CD4-positive, CD25-positive, alpha-beta regulatory T cell (primary cell): ENCODE data around the gene MORC2. TPM values are rescaled to one million over a fixed set of nuclear protein-coding genes. Genes with fewer than 3 reads are reported as not detected.

Source experiments
- ATAC-seq, 2 donors: fragments of 150-1000 bp; cut with Tn5 transposase; one replicate each; pipeline ENCODE4 v1.10.0; 2021; ENCODE audit warnings: low read depth in 2 of 2, moderate number of reproducible peaks in 2 of 2, moderate library complexity in 1 of 2
- DNase-seq, 3 donors: peaks; one replicate each; pipeline versions ENCODE4 v3.0.0 to v3.0.0-alpha.2; 2012 to 2022; ENCODE audit warnings: mixed read lengths in 1 of 3
- H3K27ac ChIP-seq: one replicate; pipeline ENCODE4 v1.7.0; 2013; ENCODE audit warnings: mild to moderate bottlenecking, low read length; ENCODE audit not compliant: insufficient read depth, poor library complexity, severe bottlenecking
- H3K27me3 ChIP-seq: one replicate; pipeline ENCODE4 v1.7.0; 2013; ENCODE audit warnings: low read length; ENCODE audit not compliant: control insufficient read depth, insufficient read depth
- H3K36me3 ChIP-seq: one replicate; pipeline ENCODE4 v1.7.0; 2013; ENCODE audit warnings: mild to moderate bottlenecking, low read length, moderate library complexity; ENCODE audit not compliant: control insufficient read depth, insufficient read depth
- H3K4me1 ChIP-seq: 2 replicates; pipeline ENCODE4 v1.7.0; 2013; ENCODE audit warnings: mild to moderate bottlenecking, low read length; ENCODE audit not compliant: insufficient read depth, control insufficient read depth, poor library complexity, severe bottlenecking
- H3K4me3 ChIP-seq: one replicate; pipeline ENCODE4 v1.7.0; 2013; ENCODE audit warnings: low read depth, mild to moderate bottlenecking, low read length, moderate library complexity
- H3K9me3 ChIP-seq, 2 experiments: 1 replicate in 1 of 2; 2 replicates in 1 of 2; pipeline ENCODE4 v1.7.0; 2013; ENCODE audit warnings: low read length in 2 of 2, mild to moderate bottlenecking in 1 of 2, moderate library complexity in 1 of 2; ENCODE audit not compliant: control insufficient read depth in 2 of 2
- H3K27ac Mint-ChIP-seq, 3 donors: one replicate each; pipeline ENCODE4 v1.8.0; 2020 to 2022; ENCODE audit warnings: mild to moderate bottlenecking in 3 of 3, mixed read lengths in 3 of 3, moderate library complexity in 2 of 3
- H3K27me3 Mint-ChIP-seq: one replicate; pipeline ENCODE4 v1.8.0; 2022; ENCODE audit warnings: mild to moderate bottlenecking, mixed read lengths
- H3K36me3 Mint-ChIP-seq: one replicate; pipeline ENCODE4 v1.8.0; 2020; ENCODE audit warnings: mixed read lengths
- H3K4me1 Mint-ChIP-seq, 4 donors: one replicate each; pipeline ENCODE4 v1.8.0; 2020 to 2022; ENCODE audit warnings: mixed read lengths in 4 of 4, mild to moderate bottlenecking in 1 of 4
- H3K4me3 Mint-ChIP-seq, 4 donors: one replicate each; pipeline ENCODE4 v1.8.0; 2020 to 2022; ENCODE audit warnings: mild to moderate bottlenecking in 4 of 4, mixed read lengths in 4 of 4, moderate library complexity in 3 of 4
- H3K9me3 Mint-ChIP-seq, 7 donors: one replicate each; pipeline ENCODE4 v1.8.0; 2020 to 2022; ENCODE audit warnings: mixed read lengths in 7 of 7, mild to moderate bottlenecking in 3 of 7, moderate library complexity in 2 of 7
- polyA plus RNA-seq, 4 donors: library from polyadenylated mRNA; unstranded; fragments of 300-500 nt; fragmentation: Illumina TruSeq; gene quantifications; one replicate each; pipeline ENCODE4 v1.2.3, GENCODE V29; 2021
- total RNA-seq: library from RNA; stranded (reverse); gene quantifications from one replicate; pipeline ENCODE4 v1.2.3, GENCODE V29; 2022

The MORC2 gene
- total and polyA plus RNA-seq, 5 donors from 2014 or later: 7.6 to 39.0 (median 16.4) TPM

- H3K27ac Mint-ChIP-seq: no peak overlapping the region
- no peaks in the 10 kb centered on the region for H3K27me3 Mint-ChIP-seq
- H3K9me3 Mint-ChIP-seq: peaks cover 0 to 1% (median 0%) of the 10 kb centered on the region in 7 donors
- no peak overlapping the region for H3K27ac ChIP-seq
- H3K27me3 ChIP-seq: no peaks in the 10 kb centered on the region
- no peaks in the 10 kb centered on the region for H3K4me1 ChIP-seq
- DNase-seq: no peak
- no peak overlapping the region for H3K4me3 ChIP-seq
- ATAC-seq: no peak
- no peak overlapping the region for H3K4me3 Mint-ChIP-seq
- no peaks in the 10 kb centered on the region for H3K36me3 ChIP-seq
- H3K36me3 Mint-ChIP-seq: peaks cover 7% of the 10 kb centered on the region
- no peaks in the 10 kb centered on the region for H3K9me3 ChIP-seq
- peaks cover 0 to 4% (median 2%) of the 10 kb centered on the region in 4 donors for H3K4me1 Mint-ChIP-seq
These were observed 83.0 kb downstream of the MORC2 start for GRCh38 chr22:30885591-30885990.

GRCh38 chr22:30885001-30885366 is 83.6 kb downstream of the MORC2 start:
- no peak for DNase-seq
- H3K4me1 Mint-ChIP-seq: peaks cover 0 to 4% (median under 1%) of the 10 kb centered on the region in 4 donors
- H3K4me1 ChIP-seq: no peaks in the 10 kb centered on the region
- H3K27ac Mint-ChIP-seq: no peak overlapping the region
- no peaks in the 10 kb centered on the region for H3K27me3 Mint-ChIP-seq
- H3K36me3 ChIP-seq: no peaks in the 10 kb centered on the region
- H3K27ac ChIP-seq: no peak overlapping the region
- no peak overlapping the region for H3K4me3 Mint-ChIP-seq
- peaks cover 0 to 1% (median 0%) of the 10 kb centered on the region in 7 donors for H3K9me3 Mint-ChIP-seq
- H3K9me3 ChIP-seq: no peaks in the 10 kb centered on the region
- H3K4me3 ChIP-seq: no peak overlapping the region
- H3K36me3 Mint-ChIP-seq: peaks cover 7% of the 10 kb centered on the region
- no peak for ATAC-seq
- H3K27me3 ChIP-seq: no peaks in the 10 kb centered on the region

GRCh38 chr22:30884211-30885000 is 84.2 kb downstream of the MORC2 start:
- H3K9me3 ChIP-seq: no peaks in the 10 kb centered on the region
- ATAC-seq (no peak), DNase-seq (no peak)
- no peaks in the 10 kb centered on the region for H3K36me3 ChIP-seq
- H3K27ac ChIP-seq: no peak overlapping the region
- no peak overlapping the region for H3K27ac Mint-ChIP-seq
- no peak overlapping the region for H3K4me3 ChIP-seq
- no peaks in the 10 kb centered on the region for H3K27me3 Mint-ChIP-seq
- peaks cover 7% of the 10 kb centered on the region for H3K36me3 Mint-ChIP-seq
- H3K9me3 Mint-ChIP-seq: peaks cover 0 to 1% (median 0%) of the 10 kb centered on the region in 7 donors
- H3K4me1 Mint-ChIP-seq: peaks cover 0 to 4% (median under 1%) of the 10 kb centered on the region in 4 donors
- no peaks in the 10 kb centered on the region for H3K4me1 ChIP-seq
- no peak overlapping the region for H3K4me3 Mint-ChIP-seq
- no peaks in the 10 kb centered on the region for H3K27me3 ChIP-seq

GRCh38 chr22:30883586-30884145 is 84.9 kb downstream of the MORC2 start:
- Histone ChIP-seq H3K4me1 (no peaks in the 10 kb centered on the region), H3K27me3 (no peaks in the 10 kb centered on the region), H3K4me3 (no peak overlapping the region), H3K36me3 (no peaks in the 10 kb centered on the region), H3K27ac (no peak overlapping the region), H3K9me3 (no peaks in the 10 kb centered on the region)
- DNase-seq (no peak), ATAC-seq (no peak)
- Mint-ChIP-seq H3K4me3 (no peak overlapping the region), H3K9me3 (no peaks in the 10 kb centered on the region), H3K27me3 (no peaks in the 10 kb centered on the region), H3K27ac (no peak overlapping the region), H3K36me3 (peaks cover 3% of the 10 kb centered on the region), H3K4me1 (peaks cover 0 to 2% (median 0%) of the 10 kb centered on the region in 4 donors)

GRCh38 chr22:30882974-30883533 is 85.5 kb downstream of the MORC2 start:
- H3K4me3 ChIP-seq: no peak overlapping the region
- H3K9me3 Mint-ChIP-seq: no peaks in the 10 kb centered on the region
- no peaks in the 10 kb centered on the region for H3K9me3 ChIP-seq
- H3K36me3 ChIP-seq: no peaks in the 10 kb centered on the region
- H3K27ac ChIP-seq: no peak overlapping the region
- H3K4me1 ChIP-seq: no peaks in the 10 kb centered on the region
- H3K4me3 Mint-ChIP-seq: no peak overlapping the region
- DNase-seq (no peak), ATAC-seq (no peak)
- H3K27ac Mint-ChIP-seq: no peak overlapping the region
- no peaks in the 10 kb centered on the region for H3K27me3 Mint-ChIP-seq
- H3K36me3 Mint-ChIP-seq: peaks cover 3% of the 10 kb centered on the region
- H3K4me1 Mint-ChIP-seq: peaks cover 0 to 2% (median 0%) of the 10 kb centered on the region in 4 donors
- H3K27me3 ChIP-seq: no peaks in the 10 kb centered on the region

GRCh38 chr22:30882184-30882717 is 86.3 kb downstream of the MORC2 start:
- peaks cover 0 to 2% (median 0%) of the 10 kb centered on the region in 4 donors for H3K4me1 Mint-ChIP-seq
- no peak for ATAC-seq
- peaks cover 3% of the 10 kb centered on the region for H3K36me3 Mint-ChIP-seq
- Histone ChIP-seq H3K9me3 (no peaks in the 10 kb centered on the region), H3K27me3 (no peaks in the 10 kb centered on the region), H3K27ac (no peak overlapping the region), H3K36me3 (no peaks in the 10 kb centered on the region), H3K4me3 (no peak overlapping the region), H3K4me1 (no peaks in the 10 kb centered on the region)
- H3K27ac Mint-ChIP-seq: no peak overlapping the region
- no peak overlapping the region for H3K4me3 Mint-ChIP-seq
- H3K9me3 Mint-ChIP-seq: no peaks in the 10 kb centered on the region
- H3K27me3 Mint-ChIP-seq: no peaks in the 10 kb centered on the region
- no peak for DNase-seq

GRCh38 chr22:30881361-30882183 is 87.0 kb downstream of the MORC2 start:
- H3K9me3 ChIP-seq: no peaks in the 10 kb centered on the region
- DNase-seq (no peak), ATAC-seq (no peak)
- H3K27me3 ChIP-seq: no peaks in the 10 kb centered on the region
- H3K4me3 ChIP-seq: no peak overlapping the region
- Mint-ChIP-seq H3K4me1 (peaks cover 0 to under 1% (median 0%) of the 10 kb centered on the region in 4 donors), H3K4me3 (no peak overlapping the region), H3K27me3 (no peaks in the 10 kb centered on the region), H3K27ac (no peak overlapping the region), H3K9me3 (no peaks in the 10 kb centered on the region), H3K36me3 (peaks cover 2% of the 10 kb centered on the region)
- H3K4me1 ChIP-seq: no peaks in the 10 kb centered on the region
- H3K36me3 ChIP-seq: no peaks in the 10 kb centered on the region
- H3K27ac ChIP-seq: no peak overlapping the region
